ENCODE data around the gene TRIM24.

The TRIM24 gene

DNA sequence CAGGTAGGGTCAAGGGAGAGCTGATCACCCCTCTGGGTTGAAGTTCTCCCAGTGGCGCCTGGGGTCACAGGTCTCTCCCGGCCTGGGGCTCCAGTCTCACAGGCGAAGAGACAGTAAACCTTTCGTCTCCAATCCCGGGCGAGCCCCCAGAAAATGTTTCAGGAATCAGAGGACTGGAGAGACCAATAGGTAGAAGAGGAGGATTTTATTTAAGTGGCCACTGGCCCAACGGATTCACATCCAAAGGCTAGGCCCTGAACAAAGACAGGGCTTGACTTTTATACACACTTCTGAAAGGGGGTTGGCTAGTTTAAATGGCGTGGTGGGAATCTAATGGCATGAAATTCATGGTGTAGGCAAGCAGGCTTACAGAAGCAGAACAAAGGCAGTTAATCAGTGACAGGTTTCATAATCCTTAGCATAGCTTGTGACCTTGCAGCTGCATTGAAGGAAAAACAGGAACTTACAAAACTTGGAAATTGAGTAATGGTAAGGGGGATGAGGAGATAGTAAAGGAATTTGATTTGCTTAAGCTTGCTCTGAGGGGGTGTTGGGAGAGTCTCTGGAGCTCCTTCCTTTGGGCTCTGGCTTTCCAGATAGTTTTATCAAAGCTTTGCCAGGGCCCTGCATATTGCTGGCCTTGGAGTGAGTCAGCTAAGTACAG lies 105.5 kb downstream of the TRIM24 start:
- H3K9me3 ChIP-seq (ENCODE audit: low read length): peaks cover 23% of the 10 kb centered on the region
- peaks cover 93% of the 10 kb centered on the region for H3K36me3 ChIP-seq (ENCODE audit: insufficient read depth, low read length)
- no peaks in the 10 kb centered on the region for H3K27me3 ChIP-seq (ENCODE audit: insufficient read depth, low read length)
- no peaks in the 10 kb centered on the region for H3K4me1 ChIP-seq (ENCODE audit: insufficient read depth, low read length)
- no peak overlapping the region for H2AFZ ChIP-seq (ENCODE audit: low read depth, low read length)
- H3K4me3 ChIP-seq (ENCODE audit: low read length): no peak overlapping the region

DNA sequence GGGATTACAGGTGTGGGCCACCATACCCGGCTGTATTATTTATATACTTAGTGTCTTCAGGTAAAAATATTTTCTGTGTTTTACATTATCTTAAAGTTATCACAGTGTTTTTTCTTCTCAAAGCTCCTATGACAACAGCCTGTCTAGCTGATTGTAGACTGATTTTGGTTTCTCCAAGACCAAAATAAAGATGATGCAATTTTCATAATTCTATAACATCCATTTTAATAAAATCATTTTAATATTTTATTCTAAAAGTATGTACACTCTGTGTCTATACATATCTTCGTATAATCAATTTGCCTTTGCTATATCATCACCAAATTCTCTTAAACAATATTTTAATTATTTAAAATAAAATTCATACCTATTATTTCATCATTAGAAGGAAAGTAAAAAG lies 108.6 kb downstream of the TRIM24 start:
- Histone ChIP-seq H3K36me3 (ENCODE audit: insufficient read depth, low read length) (peaks cover 93% of the 10 kb centered on the region), H3K4me3 (ENCODE audit: low read length) (no peak overlapping the region), H2AFZ (ENCODE audit: low read depth, low read length) (no peak overlapping the region), H3K9me3 (ENCODE audit: low read length) (peaks cover 16% of the 10 kb centered on the region), H3K27me3 (ENCODE audit: insufficient read depth, low read length) (no peaks in the 10 kb centered on the region), H3K4me1 (ENCODE audit: insufficient read depth, low read length) (no peaks in the 10 kb centered on the region)

DNA sequence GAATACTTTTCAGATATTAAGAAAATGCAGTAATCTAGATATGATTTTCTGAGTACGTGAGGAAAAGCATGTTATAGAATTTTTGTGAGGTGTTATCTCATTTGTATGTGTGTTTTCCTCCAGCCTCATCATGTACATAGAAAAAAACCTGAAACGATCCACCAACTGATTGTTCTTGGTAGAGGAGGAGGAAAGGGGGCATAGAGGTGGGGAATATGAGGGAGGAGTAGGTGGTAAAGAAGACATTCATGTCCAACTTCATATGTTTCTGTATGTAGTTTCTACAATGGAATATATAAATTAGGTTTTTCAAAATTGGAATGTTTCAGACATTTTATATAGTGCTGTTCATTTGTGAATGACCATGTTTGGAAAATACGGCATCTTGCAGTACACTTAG lies 109.4 kb downstream of the TRIM24 start:
- H2AFZ ChIP-seq (ENCODE audit: low read depth, low read length): no peak overlapping the region
- H3K36me3 ChIP-seq (ENCODE audit: insufficient read depth, low read length): peaks cover 93% of the 10 kb centered on the region
- H3K27me3 ChIP-seq (ENCODE audit: insufficient read depth, low read length): no peaks in the 10 kb centered on the region
- peaks cover 12% of the 10 kb centered on the region for H3K9me3 ChIP-seq (ENCODE audit: low read length)
- no peaks in the 10 kb centered on the region for H3K4me1 ChIP-seq (ENCODE audit: insufficient read depth, low read length)
- no peak overlapping the region for H3K4me3 ChIP-seq (ENCODE audit: low read length)

- no peak overlapping the region for H2AFZ ChIP-seq (ENCODE audit: low read depth, low read length)
- H3K4me3 ChIP-seq (ENCODE audit: low read length): no peak overlapping the region
- peaks cover 92% of the 10 kb centered on the region for H3K36me3 ChIP-seq (ENCODE audit: insufficient read depth, low read length)
- no peaks in the 10 kb centered on the region for H3K4me1 ChIP-seq (ENCODE audit: insufficient read depth, low read length)
- peaks cover 4% of the 10 kb centered on the region for H3K9me3 ChIP-seq (ENCODE audit: low read length)
- no peaks in the 10 kb centered on the region for H3K27me3 ChIP-seq (ENCODE audit: insufficient read depth, low read length)
These were observed 110.7 kb downstream of the TRIM24 start for GRCh38 chr7:138570715-138571114.

GRCh38 chr7:138573741-138574140 lies 113.7 kb downstream of the TRIM24 start:
- Histone ChIP-seq H3K4me1 (ENCODE audit: insufficient read depth, low read length) (no peaks in the 10 kb centered on the region), H3K27me3 (ENCODE audit: insufficient read depth, low read length) (no peaks in the 10 kb centered on the region), H2AFZ (ENCODE audit: low read depth, low read length) (no peak overlapping the region), H3K9me3 (ENCODE audit: low read length) (peaks cover 4% of the 10 kb centered on the region), H3K36me3 (ENCODE audit: insufficient read depth, low read length) (peaks cover 95% of the 10 kb centered on the region), H3K4me3 (ENCODE audit: low read length) (no peak overlapping the region)

GRCh38 chr7:138575897-138576428 lies 115.9 kb downstream of the TRIM24 start:
- Histone ChIP-seq H3K9me3 (ENCODE audit: low read length) (peaks cover 2% of the 10 kb centered on the region), H3K36me3 (ENCODE audit: insufficient read depth, low read length) (peaks cover 94% of the 10 kb centered on the region), H3K4me1 (ENCODE audit: insufficient read depth, low read length) (no peaks in the 10 kb centered on the region)

GRCh38 chr7:138579136-138579535 lies 119.1 kb downstream of the TRIM24 start:
- Histone ChIP-seq H3K4me1 (ENCODE audit: insufficient read depth, low read length) (no peaks in the 10 kb centered on the region), H3K36me3 (ENCODE audit: insufficient read depth, low read length) (peaks cover 90% of the 10 kb centered on the region), H3K9me3 (ENCODE audit: low read length) (no peaks in the 10 kb centered on the region), H3K4me3 (ENCODE audit: low read length) (no peak overlapping the region), H3K27me3 (ENCODE audit: insufficient read depth, low read length) (no peaks in the 10 kb centered on the region), H2AFZ (ENCODE audit: low read depth, low read length) (no peak overlapping the region)

More at GRCh38 chr7:138575897-138576428, 115.9 kb downstream of the TRIM24 start:
- Histone ChIP-seq H3K27me3 (ENCODE audit: insufficient read depth, low read length) (no peaks in the 10 kb centered on the region), H3K4me3 (ENCODE audit: low read length) (no peak overlapping the region), H2AFZ (ENCODE audit: low read depth, low read length) (no peak overlapping the region)

GRCh38 chr7:138579671-138580070 lies 119.6 kb downstream of the TRIM24 start:
- Histone ChIP-seq H2AFZ (ENCODE audit: low read depth, low read length) (no peak overlapping the region), H3K4me1 (ENCODE audit: insufficient read depth, low read length) (no peaks in the 10 kb centered on the region), H3K36me3 (ENCODE audit: insufficient read depth, low read length) (peaks cover 89% of the 10 kb centered on the region), H3K27me3 (ENCODE audit: insufficient read depth, low read length) (no peaks in the 10 kb centered on the region), H3K9me3 (ENCODE audit: low read length) (no peaks in the 10 kb centered on the region), H3K4me3 (ENCODE audit: low read length) (no peak overlapping the region)

DNA sequence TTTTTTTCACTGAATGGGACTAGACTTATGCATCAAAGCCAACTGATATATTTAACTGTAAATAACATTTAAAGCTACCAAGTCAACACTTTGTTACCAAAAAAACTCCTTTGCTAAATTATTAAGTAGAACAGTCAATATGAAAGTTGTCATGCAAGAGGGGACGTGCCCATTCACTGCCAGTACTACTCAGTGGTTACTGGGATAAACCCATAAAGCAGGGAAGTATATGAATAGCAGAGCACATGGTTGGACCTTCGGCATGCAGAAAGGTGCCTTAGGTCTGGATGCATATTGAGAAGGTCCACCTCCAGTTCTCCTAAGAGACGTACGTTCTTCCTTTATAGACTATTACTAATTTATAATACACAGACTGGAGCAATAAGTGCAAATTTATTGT lies 121.0 kb downstream of the TRIM24 start:
- Histone ChIP-seq H3K27me3 (ENCODE audit: insufficient read depth, low read length) (no peaks in the 10 kb centered on the region), H3K9me3 (ENCODE audit: low read length) (no peaks in the 10 kb centered on the region), H3K4me3 (ENCODE audit: low read length) (no peak overlapping the region), H2AFZ (ENCODE audit: low read depth, low read length) (no peak overlapping the region), H3K36me3 (ENCODE audit: insufficient read depth, low read length) (peaks cover 90% of the 10 kb centered on the region), H3K4me1 (ENCODE audit: insufficient read depth, low read length) (no peaks in the 10 kb centered on the region)

DNA sequence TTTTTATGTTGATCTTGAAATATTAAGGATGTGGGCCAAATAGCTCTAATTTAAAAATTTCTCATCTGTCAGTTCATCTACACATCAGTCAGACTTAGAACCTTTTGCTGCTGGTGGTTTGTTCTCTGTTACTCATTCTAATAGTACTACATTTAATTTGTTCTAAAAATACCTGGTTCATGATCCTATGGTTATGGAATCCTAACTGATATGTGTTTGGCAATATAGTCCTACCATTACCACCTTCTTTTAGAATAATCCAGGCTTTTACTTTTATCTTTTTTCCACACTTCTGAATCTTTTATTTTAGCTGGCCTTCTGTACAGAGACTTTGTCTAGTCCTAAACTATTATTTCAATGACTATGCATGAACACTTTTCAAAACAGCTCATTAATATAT lies 124.2 kb downstream of the TRIM24 start:
- Histone ChIP-seq H3K36me3 (ENCODE audit: insufficient read depth, low read length) (peaks cover 85% of the 10 kb centered on the region), H3K27me3 (ENCODE audit: insufficient read depth, low read length) (no peaks in the 10 kb centered on the region)

DNA sequence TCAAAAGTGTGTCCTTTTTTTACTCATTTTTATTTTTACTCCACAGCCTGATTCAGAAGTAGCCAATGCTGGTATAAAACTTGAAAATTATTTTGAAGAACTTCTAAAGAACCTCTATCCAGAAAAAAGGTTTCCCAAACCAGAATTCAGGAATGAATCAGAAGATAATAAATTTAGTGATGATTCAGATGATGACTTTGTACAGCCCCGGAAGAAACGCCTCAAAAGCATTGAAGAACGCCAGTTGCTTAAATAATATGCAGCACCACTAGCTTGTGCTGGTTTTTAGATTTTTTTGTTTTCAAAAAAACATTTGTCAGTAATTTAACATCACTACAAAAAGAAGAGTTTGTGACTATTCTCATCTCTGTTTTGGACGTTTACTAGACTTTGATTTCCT lies 124.6 kb downstream of the TRIM24 start:
- Histone ChIP-seq H3K9me3 (ENCODE audit: low read length) (no peaks in the 10 kb centered on the region), H2AFZ (ENCODE audit: low read depth, low read length) (no peak overlapping the region), H3K4me1 (ENCODE audit: insufficient read depth, low read length) (no peaks in the 10 kb centered on the region), H3K4me3 (ENCODE audit: low read length) (no peak overlapping the region), H3K27me3 (ENCODE audit: insufficient read depth, low read length) (no peaks in the 10 kb centered on the region), H3K36me3 (ENCODE audit: insufficient read depth, low read length) (peaks cover 81% of the 10 kb centered on the region)

More for the DNA sequence above, 124.2 kb downstream of the TRIM24 start:
- Histone ChIP-seq H3K9me3 (ENCODE audit: low read length) (no peaks in the 10 kb centered on the region), H3K4me1 (ENCODE audit: insufficient read depth, low read length) (no peaks in the 10 kb centered on the region), H3K4me3 (ENCODE audit: low read length) (no peak overlapping the region), H2AFZ (ENCODE audit: low read depth, low read length) (no peak overlapping the region)

DNA sequence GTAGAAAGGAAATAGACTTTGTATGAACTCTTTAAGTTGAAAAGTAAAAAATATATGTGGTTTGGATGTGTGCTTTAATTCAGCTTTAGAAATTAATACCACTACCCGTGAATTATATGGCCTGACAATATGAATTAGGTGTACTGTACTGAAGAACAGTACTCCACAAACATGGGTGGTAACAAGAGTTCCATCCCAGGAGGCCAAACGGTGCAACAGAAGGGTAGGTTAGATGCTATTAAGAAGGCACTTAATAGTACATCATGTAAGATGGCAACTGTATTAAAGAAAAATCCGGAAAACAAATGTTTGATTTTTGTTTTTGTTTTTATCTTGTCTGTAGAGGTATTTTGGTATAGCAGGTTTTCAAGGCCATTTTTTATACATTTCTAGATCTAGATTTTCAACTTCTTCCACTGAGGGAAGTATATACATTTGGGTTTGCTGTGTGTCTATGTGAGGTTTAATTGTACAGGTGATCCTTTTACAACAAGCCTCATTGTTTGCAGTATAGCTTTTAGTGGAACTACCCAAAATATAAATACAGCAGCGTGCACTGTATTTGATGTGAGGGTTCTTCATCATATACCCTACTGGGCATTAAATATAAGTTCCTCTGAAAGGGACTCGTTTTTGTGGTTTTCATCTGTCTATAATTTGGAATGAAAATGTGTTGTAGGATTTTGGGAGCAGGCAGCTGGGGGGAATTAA lies 125.4 kb downstream of the TRIM24 start:
- Histone ChIP-seq H3K27me3 (ENCODE audit: insufficient read depth, low read length) (no peaks in the 10 kb centered on the region), H2AFZ (ENCODE audit: low read depth, low read length) (no peak overlapping the region), H3K4me3 (ENCODE audit: low read length) (no peak overlapping the region), H3K9me3 (ENCODE audit: low read length) (no peaks in the 10 kb centered on the region), H3K4me1 (ENCODE audit: insufficient read depth, low read length) (no peaks in the 10 kb centered on the region), H3K36me3 (ENCODE audit: insufficient read depth, low read length) (peaks cover 74% of the 10 kb centered on the region)

- Histone ChIP-seq H3K36me3 (ENCODE audit: insufficient read depth, low read length) (peaks cover 56% of the 10 kb centered on the region), H3K27me3 (ENCODE audit: insufficient read depth, low read length) (no peaks in the 10 kb centered on the region), H2AFZ (ENCODE audit: low read depth, low read length) (no peak overlapping the region), H3K4me3 (ENCODE audit: low read length) (no peak overlapping the region), H3K4me1 (ENCODE audit: insufficient read depth, low read length) (no peaks in the 10 kb centered on the region), H3K9me3 (ENCODE audit: low read length) (no peaks in the 10 kb centered on the region)
These were observed 127.4 kb downstream of the TRIM24 start for GRCh38 chr7:138587485-138587884.
